PFSK-1 (cell line): Measurements from ENCODE around the gene AP4M1.

Experiments used
- POLR2AphosphoS5 ChIP-seq: IDR thresholded peaks from 2 replicates; pipeline ENCODE4 v1.6.1; 2012; ENCODE audit warnings: low read depth, mild to moderate bottlenecking, control low read depth, low read length, moderate library complexity
- SIN3A ChIP-seq: IDR thresholded peaks from 2 replicates; pipeline ENCODE4 v1.6.1; 2012; ENCODE audit warnings: mild to moderate bottlenecking, low read length, moderate library complexity, borderline replicate concordance; ENCODE audit not compliant: insufficient read depth
- TAF1 ChIP-seq: IDR thresholded peaks from 2 replicates; pipeline ENCODE4 v1.6.1; 2012; ENCODE audit warnings: low read length, control low read depth, borderline replicate concordance; ENCODE audit not compliant: insufficient read depth

DNA sequence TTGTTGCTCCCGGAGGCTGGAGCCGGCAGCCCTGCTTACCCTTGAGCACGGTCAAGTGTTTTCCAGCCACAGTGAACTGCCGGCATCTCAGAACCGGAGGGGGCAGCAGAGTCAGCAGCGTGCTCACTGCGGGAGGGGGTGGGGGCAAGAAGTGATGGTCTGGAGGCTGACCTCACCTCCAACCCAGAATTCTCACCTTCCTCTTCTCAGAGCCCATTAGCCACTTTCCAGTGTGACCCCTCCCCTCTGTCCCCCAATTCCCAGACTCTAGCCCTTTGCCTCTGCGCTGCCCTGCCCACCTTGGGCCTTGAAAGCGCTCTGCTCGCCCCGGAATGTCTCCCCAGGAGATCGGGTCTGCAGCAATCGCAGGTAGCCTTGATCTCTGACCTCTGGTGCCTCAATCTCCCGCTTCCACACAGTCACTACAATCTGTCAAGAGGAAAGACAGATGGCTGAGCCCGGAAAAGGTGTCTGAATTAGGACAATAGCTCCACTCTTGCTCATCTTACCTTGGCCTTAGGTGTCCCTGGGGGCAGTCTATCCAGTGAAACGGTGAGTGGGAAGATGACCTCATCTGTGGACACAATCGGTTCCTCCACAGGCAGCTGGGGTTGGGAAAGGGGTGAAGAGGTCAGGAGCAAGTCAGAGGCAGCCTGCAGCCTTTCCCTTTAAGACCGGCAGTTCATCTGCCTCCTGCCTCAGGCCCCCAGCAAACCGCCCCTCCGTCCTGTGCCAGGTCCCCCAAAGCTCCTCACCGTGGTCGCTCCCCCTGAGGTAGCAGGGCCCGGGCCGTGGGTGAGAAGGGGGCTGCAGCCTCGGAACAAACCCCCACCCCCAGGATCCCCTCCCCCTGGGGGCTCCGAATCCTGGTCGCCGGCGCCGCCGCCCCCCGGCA, 56.1 kb downstream of the AP4M1 start:
- TF ChIP-seq POLR2AphosphoS5 = no peak
- no peak for TF ChIP-seq TAF1
- no peak for TF ChIP-seq SIN3A
